ENCODE results near the gene PRKAG2. TPM values are rescaled to one million over a fixed set of nuclear protein-coding genes. Genes with fewer than 3 reads are reported as not detected.

Gene PRKAG2
- total and polyA plus RNA-seq, 2 of the 13 experiments (the other 11 are each of a cell fraction or from before 2014, with no cell fraction given) = 0.90 to 1.3 TPM

GRCh38 chr7:151785681-151785965 is 91.3 kb downstream of the PRKAG2 start (continued):
- TF ChIP-seq EED (CRISPR knock-in tag; IDR thresholded peaks at IDR 0.05) (no peak), U2AF1 (optimal IDR thresholded peaks at IDR 0.05; ENCODE audit: low read depth, low read length) (no peak), TERF1 (CRISPR knock-in tag; IDR thresholded peaks at IDR 0.05) (no peak), ZNF710 (CRISPR knock-in tag; IDR thresholded peaks at IDR 0.05; ENCODE audit: borderline replicate concordance) (no peak), IKZF4 (CRISPR knock-in tag; IDR thresholded peaks at IDR 0.05; ENCODE audit: borderline replicate concordance, low read depth, not compliant biosample characterization) (no peak)

- ATAC-seq (no peak), DNase-seq (ENCODE audit: low spot score) (no peak), FAIRE-seq (no peak)
- no peaks in the 10 kb centered on the region for H3K4me1 ChIP-seq (ENCODE audit: insufficient read depth, low read length)
- no peak overlapping the region for H3K27ac ChIP-seq (ENCODE audit: extremely low read length, insufficient read depth, low read length)
- CTCF ChIA-PET (ENCODE audit: low intra/inter-chr PET ratio, low total read pairs) = no interaction called here
- WGBS (ENCODE audit: low lambda C conversion rate) = 79% methylated on average over 10 of the region's 21 CpGs
- H3K9me3 ChIP-seq (ENCODE audit: low read length) = no peaks in the 10 kb centered on the region
- H3K27me3 ChIP-seq (ENCODE audit: control insufficient read depth in 1 of 2, insufficient read depth in 2 of 2, low read length in 2 of 2) = peaks cover 6 to 22% of the 10 kb centered on the region in 2 experiments; a peak in 3 of 5 replicates
- no peak overlapping the region for H3K9ac ChIP-seq (ENCODE audit: insufficient read depth, low read depth, low read length)
- BruUV-seq (replicated peaks) = no TSS peak
- H4K20me1 ChIP-seq (ENCODE audit: insufficient read depth, low read length) = no peaks in the 10 kb centered on the region
- in situ Hi-C loops (cut with HindIII; ENCODE audit: extremely low pct_ligation_motif_present, low pct_unique_long_range_greater_than_20kb) (loop anchor here (10.0 kb wide), 1 partner anchor 150 kb away; no protein-coding TSS in a partner anchor), intact Hi-C loops (cut with micrococcal nuclease; ENCODE audit: unreplicated experiment) (no loop called here)
- H3K4me2 ChIP-seq (ENCODE audit: low read depth, low read length) = no peak overlapping the region
- no peak overlapping the region for H2AFZ ChIP-seq (ENCODE audit: low read length)
- no peaks in the 10 kb centered on the region for H3K36me3 ChIP-seq (replicated peaks in 1 of 2; ENCODE audit: control insufficient read depth in 1 of 2, insufficient read depth in 2 of 2, low read length in 2 of 2)
- H3K79me2 ChIP-seq (ENCODE audit: insufficient read depth, low read length) = no peaks in the 10 kb centered on the region
- POLR2A ChIA-PET = no interaction called here
- H3K4me3 ChIP-seq (replicated peaks in 1 of 3; ENCODE audit: insufficient read depth in 1 of 3, low read depth in 2 of 3, low read length in 3 of 3) = no peak overlapping the region
- no peak for TF ChIP-seq KDM5A (IDR thresholded peaks at IDR 0.05; ENCODE audit: borderline replicate concordance, low read length)
- TF ChIP-seq ZEB1 (IDR thresholded peaks at IDR 0.05; ENCODE audit: insufficient replicate concordance, low read depth) = no peak
- TF ChIP-seq ZNF567 (CRISPR knock-in tag; IDR thresholded peaks at IDR 0.05; ENCODE audit: borderline replicate concordance) = no peak
- TF ChIP-seq TRIM22 (IDR thresholded peaks at IDR 0.05) = no peak
- TF ChIP-seq ZNF597 (CRISPR knock-in tag; IDR thresholded peaks at IDR 0.05) = no peak
- TF ChIP-seq ZNF570 (CRISPR knock-in tag; IDR thresholded peaks at IDR 0.05; ENCODE audit: borderline replicate concordance) = no peak
- TF ChIP-seq KAT7 (CRISPR knock-in tag; IDR thresholded peaks at IDR 0.05; ENCODE audit: borderline replicate concordance) = no peak
- no peak for TF ChIP-seq ZNF446 (CRISPR knock-in tag; IDR thresholded peaks at IDR 0.05)
- TF ChIP-seq ZFP82 (CRISPR knock-in tag; IDR thresholded peaks at IDR 0.05; ENCODE audit: borderline replicate concordance) = no peak
Measured at GRCh38 chr7:151784853-151785680, 91.8 kb downstream of the PRKAG2 start.
